GM21515 (cell line): ENCODE data around the gene WWOX.

Experiments
- ATAC-seq: cut with Tn5 transposase; IDR thresholded peaks from one replicate; pipeline ENCODE4 v1.9.1; 2021; ENCODE audit not compliant: unreplicated experiment

Gene WWOX

GRCh38 chr16:78192734-78193488 is 93.5 kb downstream of the WWOX start:
- ATAC-seq: no peak

GRCh38 chr16:78194948-78195347 is 95.5 kb downstream of the WWOX start:
- no peak for ATAC-seq

GRCh38 chr16:78195797-78196196 is 96.3 kb downstream of the WWOX start:
- ATAC-seq: no peak

- no peak for ATAC-seq
Observed at GRCh38 chr16:78196502-78196901, 97.0 kb downstream of the WWOX start.

GRCh38 chr16:78198288-78198687 is 98.8 kb downstream of the WWOX start:
- no peak for ATAC-seq

- ATAC-seq: no peak
Observed at GRCh38 chr16:78199325-78200022, 100.0 kb downstream of the WWOX start.

- no peak for ATAC-seq
Observed at GRCh38 chr16:78200023-78200389, 100.6 kb downstream of the WWOX start.

DNA sequence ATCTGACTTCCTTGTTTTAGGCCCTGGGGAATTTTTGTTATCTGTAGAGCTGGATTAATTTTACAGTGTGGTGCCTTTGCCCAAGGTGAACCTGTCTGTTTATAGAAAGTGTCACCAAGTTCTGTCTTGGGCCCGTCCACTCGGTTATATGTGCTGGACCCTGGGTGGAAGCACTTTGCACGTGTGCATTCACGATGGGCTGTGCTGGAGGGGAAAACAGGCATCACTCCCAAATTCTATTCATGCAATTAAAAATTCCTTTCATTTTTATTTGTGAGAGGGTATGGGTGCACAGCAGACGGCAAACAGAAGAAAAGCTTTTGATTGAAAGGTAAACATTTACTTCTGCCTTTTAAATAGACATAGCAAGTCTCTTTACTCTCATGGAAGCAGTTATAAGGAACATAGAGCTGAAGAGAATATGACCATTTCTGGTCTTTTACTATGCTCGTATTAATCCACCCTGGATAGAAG is 101.2 kb downstream of the WWOX start:
- ATAC-seq: no peak

- no peak for ATAC-seq
Observed at GRCh38 chr16:78205506-78205905, 106.1 kb downstream of the WWOX start.

GRCh38 chr16:78206623-78207223 is 107.3 kb downstream of the WWOX start:
- no peak for ATAC-seq

DNA sequence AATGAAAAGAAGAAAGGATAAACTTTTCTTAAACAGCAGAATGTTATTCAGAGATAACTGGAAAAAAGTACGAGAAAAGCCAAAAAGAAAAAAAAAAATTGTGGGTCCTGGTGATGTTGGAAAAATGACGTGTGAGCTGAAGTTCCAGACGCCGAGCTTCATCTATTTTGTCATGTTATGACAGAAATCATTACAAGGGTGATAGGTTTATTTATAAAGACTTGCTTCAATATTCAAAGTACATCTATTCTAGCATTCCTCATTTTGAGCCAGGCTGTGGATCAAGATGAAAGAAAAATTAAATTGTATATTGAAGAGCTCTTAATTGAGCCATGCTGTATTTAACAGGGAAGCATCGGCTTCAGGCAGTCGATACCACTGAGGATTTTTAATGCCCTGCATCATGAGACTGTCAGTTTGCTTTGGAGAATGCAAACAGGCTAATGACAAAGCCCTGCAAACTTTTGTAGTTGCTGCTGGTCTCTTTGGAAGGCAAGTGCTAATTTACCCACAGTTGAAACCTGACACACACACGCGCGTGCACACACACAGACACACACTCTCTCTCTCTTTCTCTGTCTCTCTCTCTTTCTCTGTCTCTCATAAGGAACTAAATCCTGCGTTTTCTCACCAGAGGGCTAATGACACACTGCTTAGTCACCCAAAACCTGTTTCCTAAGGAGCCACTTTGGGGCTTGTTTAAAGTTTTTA is 110.7 kb downstream of the WWOX start:
- ATAC-seq: no peak

GRCh38 chr16:78211020-78211599 is 111.7 kb downstream of the WWOX start:
- no peak for ATAC-seq

DNA sequence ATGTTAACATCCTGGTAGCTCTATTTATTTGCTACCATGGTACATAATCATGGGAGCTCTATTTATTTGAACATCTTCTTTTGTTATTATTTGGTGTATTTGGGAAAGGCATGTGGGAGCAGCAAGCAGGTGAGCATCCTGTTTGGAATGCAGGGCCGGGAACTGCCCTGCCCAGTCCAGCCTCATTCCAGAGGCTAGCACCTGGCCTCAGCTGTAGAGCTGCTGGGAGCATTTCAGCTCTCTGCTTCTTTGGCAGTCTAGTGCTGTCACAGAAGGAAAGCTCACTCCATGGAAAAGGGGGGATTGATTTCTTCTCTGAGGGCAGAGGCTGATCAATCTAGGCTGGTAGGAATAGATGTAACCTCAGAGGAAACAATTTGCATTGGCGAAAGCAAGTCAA is 112.5 kb downstream of the WWOX start:
- no peak for ATAC-seq

DNA sequence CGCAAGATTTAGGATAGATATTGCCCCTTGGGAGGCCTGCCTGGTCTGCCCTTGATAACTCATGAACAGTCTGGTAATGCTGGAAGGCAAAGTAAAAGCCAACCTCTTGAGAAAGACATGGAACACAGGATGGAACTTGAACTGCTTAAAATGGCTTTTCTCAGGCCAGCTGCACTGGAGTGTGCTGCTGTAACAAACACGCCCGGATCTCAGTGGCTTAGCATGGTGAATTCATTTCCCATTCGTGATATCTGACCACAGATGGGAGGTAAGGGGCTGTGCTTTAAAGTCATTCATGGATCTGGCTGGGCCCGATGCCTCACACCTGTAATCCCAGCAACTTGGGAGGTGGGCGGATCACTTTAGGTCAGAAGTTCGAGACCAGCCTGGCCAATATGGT is 113.2 kb downstream of the WWOX start:
- ATAC-seq: no peak

- no peak for ATAC-seq
Observed at GRCh38 chr16:78213751-78214150, 114.3 kb downstream of the WWOX start.

- ATAC-seq: no peak
Observed at GRCh38 chr16:78215222-78215621, 115.8 kb downstream of the WWOX start.

- no peak for ATAC-seq
Observed at GRCh38 chr16:78216166-78216745, 116.8 kb downstream of the WWOX start.

- no peak for ATAC-seq
Observed at GRCh38 chr16:78217276-78217675, 117.8 kb downstream of the WWOX start.

- no peak for ATAC-seq
Observed at GRCh38 chr16:78218279-78218678, 118.8 kb downstream of the WWOX start.

GRCh38 chr16:78218856-78219651 is 119.6 kb downstream of the WWOX start:
- ATAC-seq: no peak
